Measurements from ENCODE around the gene RAB38.

DNA sequence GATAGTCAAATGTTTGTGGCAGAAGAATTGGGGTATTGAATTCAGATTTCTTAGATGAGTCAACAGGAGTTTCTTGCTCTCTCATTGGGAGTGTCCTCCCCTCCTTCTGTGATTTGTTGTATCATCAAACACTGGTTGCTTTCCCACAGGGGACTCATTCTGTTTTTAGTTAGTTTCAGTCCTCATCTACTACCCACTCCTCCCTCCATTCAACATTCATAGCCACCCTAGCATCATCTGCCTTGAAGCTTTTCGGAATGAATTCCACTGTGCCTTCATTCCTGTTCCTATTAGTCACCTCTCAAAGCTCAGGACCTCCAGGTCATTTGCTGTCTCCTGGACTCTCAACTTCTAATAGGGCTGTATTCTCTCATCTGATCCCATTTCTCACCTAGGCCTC is 31.5 kb upstream of the RAB38 start:
- TF ChIP-seq, protein P1, sequence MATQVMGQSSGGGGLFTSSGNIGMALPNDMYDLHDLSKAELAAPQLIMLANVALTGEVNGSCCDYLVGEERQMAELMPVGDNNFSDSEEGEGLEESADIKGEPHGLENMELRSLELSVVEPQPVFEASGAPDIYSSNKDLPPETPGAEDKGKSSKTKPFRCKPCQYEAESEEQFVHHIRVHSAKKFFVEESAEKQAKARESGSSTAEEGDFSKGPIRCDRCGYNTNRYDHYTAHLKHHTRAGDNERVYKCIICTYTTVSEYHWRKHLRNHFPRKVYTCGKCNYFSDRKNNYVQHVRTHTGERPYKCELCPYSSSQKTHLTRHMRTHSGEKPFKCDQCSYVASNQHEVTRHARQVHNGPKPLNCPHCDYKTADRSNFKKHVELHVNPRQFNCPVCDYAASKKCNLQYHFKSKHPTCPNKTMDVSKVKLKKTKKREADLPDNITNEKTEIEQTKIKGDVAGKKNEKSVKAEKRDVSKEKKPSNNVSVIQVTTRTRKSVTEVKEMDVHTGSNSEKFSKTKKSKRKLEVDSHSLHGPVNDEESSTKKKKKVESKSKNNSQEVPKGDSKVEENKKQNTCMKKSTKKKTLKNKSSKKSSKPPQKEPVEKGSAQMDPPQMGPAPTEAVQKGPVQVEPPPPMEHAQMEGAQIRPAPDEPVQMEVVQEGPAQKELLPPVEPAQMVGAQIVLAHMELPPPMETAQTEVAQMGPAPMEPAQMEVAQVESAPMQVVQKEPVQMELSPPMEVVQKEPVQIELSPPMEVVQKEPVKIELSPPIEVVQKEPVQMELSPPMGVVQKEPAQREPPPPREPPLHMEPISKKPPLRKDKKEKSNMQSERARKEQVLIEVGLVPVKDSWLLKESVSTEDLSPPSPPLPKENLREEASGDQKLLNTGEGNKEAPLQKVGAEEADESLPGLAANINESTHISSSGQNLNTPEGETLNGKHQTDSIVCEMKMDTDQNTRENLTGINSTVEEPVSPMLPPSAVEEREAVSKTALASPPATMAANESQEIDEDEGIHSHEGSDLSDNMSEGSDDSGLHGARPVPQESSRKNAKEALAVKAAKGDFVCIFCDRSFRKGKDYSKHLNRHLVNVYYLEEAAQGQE (IDR thresholded peaks at IDR 0.05; ENCODE audit: low read depth, low read length): no peak
- TF ChIP-seq POLR2AphosphoS5 (IDR thresholded peaks at IDR 0.05; ENCODE audit: low read length): no peak
- no peak for TF ChIP-seq STAT3 (IDR thresholded peaks at IDR 0.05; ENCODE audit: low read depth, low read length)
- TF ChIP-seq POLR2A (IDR thresholded peaks at IDR 0.05; ENCODE audit: low read depth, low read length): no peak
- TF ChIP-seq, protein P2, sequence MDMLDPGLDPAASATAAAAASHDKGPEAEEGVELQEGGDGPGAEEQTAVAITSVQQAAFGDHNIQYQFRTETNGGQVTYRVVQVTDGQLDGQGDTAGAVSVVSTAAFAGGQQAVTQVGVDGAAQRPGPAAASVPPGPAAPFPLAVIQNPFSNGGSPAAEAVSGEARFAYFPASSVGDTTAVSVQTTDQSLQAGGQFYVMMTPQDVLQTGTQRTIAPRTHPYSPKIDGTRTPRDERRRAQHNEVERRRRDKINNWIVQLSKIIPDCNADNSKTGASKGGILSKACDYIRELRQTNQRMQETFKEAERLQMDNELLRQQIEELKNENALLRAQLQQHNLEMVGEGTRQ (IDR thresholded peaks at IDR 0.05; ENCODE audit: borderline replicate concordance, low read depth, low read length): no peak
- no peak for TF ChIP-seq CREB1 (IDR thresholded peaks at IDR 0.05; ENCODE audit: low read depth)
- TF ChIP-seq, protein P3, sequence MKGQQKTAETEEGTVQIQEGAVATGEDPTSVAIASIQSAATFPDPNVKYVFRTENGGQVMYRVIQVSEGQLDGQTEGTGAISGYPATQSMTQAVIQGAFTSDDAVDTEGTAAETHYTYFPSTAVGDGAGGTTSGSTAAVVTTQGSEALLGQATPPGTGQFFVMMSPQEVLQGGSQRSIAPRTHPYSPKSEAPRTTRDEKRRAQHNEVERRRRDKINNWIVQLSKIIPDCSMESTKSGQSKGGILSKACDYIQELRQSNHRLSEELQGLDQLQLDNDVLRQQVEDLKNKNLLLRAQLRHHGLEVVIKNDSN (IDR thresholded peaks at IDR 0.05; ENCODE audit: borderline replicate concordance, extremely low read length, insufficient read depth, low read depth, low read length): no peak
- no peak for TF ChIP-seq BRCA1 (IDR thresholded peaks at IDR 0.05; ENCODE audit: low read depth, low read length)
- TF ChIP-seq KDM1A (IDR thresholded peaks at IDR 0.05; ENCODE audit: borderline replicate concordance): no peak
- TF ChIP-seq, protein P4, sequence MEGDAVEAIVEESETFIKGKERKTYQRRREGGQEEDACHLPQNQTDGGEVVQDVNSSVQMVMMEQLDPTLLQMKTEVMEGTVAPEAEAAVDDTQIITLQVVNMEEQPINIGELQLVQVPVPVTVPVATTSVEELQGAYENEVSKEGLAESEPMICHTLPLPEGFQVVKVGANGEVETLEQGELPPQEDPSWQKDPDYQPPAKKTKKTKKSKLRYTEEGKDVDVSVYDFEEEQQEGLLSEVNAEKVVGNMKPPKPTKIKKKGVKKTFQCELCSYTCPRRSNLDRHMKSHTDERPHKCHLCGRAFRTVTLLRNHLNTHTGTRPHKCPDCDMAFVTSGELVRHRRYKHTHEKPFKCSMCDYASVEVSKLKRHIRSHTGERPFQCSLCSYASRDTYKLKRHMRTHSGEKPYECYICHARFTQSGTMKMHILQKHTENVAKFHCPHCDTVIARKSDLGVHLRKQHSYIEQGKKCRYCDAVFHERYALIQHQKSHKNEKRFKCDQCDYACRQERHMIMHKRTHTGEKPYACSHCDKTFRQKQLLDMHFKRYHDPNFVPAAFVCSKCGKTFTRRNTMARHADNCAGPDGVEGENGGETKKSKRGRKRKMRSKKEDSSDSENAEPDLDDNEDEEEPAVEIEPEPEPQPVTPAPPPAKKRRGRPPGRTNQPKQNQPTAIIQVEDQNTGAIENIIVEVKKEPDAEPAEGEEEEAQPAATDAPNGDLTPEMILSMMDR (IDR thresholded peaks at IDR 0.05 in 2 of 3, conservative IDR thresholded peaks at IDR 0.05 in 1 of 3; ENCODE audit: control insufficient read depth in 2 of 3, extremely low read depth in 1 of 3, insufficient read depth in 1 of 3, low read depth in 3 of 3, low read length in 3 of 3): no peak
- TF ChIP-seq, protein P5, sequence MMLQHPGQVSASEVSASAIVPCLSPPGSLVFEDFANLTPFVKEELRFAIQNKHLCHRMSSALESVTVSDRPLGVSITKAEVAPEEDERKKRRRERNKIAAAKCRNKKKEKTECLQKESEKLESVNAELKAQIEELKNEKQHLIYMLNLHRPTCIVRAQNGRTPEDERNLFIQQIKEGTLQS (IDR thresholded peaks at IDR 0.05; ENCODE audit: borderline replicate concordance, extremely low read depth, low read depth, low read length): no peak
